ENCODE measurements around the gene MRPL32. TPM values are rescaled to one million over a fixed set of nuclear protein-coding genes. Genes with fewer than 3 reads are reported as not detected.

MRPL32 gene
- total RNA-seq, 1 experiment from 2014 or later, result 47.5 TPM

GRCh38 chr7:42986213-42986612 lies 54.0 kb downstream of the MRPL32 start (continued):
- TF ChIP-seq, protein P1, sequence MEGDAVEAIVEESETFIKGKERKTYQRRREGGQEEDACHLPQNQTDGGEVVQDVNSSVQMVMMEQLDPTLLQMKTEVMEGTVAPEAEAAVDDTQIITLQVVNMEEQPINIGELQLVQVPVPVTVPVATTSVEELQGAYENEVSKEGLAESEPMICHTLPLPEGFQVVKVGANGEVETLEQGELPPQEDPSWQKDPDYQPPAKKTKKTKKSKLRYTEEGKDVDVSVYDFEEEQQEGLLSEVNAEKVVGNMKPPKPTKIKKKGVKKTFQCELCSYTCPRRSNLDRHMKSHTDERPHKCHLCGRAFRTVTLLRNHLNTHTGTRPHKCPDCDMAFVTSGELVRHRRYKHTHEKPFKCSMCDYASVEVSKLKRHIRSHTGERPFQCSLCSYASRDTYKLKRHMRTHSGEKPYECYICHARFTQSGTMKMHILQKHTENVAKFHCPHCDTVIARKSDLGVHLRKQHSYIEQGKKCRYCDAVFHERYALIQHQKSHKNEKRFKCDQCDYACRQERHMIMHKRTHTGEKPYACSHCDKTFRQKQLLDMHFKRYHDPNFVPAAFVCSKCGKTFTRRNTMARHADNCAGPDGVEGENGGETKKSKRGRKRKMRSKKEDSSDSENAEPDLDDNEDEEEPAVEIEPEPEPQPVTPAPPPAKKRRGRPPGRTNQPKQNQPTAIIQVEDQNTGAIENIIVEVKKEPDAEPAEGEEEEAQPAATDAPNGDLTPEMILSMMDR (IDR thresholded peaks at IDR 0.05 in 2 of 3, conservative IDR thresholded peaks at IDR 0.05 in 1 of 3; ENCODE audit: borderline replicate concordance in 1 of 3, insufficient read depth in 1 of 3, low read depth in 2 of 3, low read length in 2 of 3), result no peak
- TF ChIP-seq EGR1 (IDR thresholded peaks at IDR 0.05; ENCODE audit: low read depth) (no peak), EZH2phosphoT487 (IDR thresholded peaks at IDR 0.05; ENCODE audit: borderline replicate concordance) (no peak)

DNA sequence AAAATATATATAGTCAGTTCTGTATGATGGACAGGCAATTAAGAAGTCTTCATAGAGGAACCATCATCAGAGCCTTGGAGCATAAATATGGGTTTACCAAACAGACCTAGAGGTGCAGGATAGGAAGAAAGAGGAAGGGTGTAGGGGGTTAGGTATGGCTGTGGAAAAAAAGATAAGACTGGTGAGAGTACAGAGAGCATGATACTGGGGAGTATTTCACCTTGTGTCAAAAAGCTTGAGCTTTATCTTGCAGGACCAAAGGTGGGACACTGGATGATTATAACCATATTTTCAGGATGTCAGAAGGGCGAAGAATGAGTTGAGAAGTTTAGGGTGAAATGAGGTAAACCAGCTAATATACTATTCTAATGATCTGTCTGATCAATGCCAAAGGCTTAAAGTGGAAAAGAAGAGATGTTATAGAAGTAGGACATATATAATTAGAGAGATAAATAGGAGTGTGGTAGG lies 54.6 kb downstream of the MRPL32 start:
- Histone ChIP-seq H3K4me2 (ENCODE audit: low read length) (no peak overlapping the region), H3K9me2 (ENCODE audit: insufficient read depth) (no peaks in the 10 kb centered on the region), H3K79me2 (ENCODE audit: insufficient read depth, low read length) (no peaks in the 10 kb centered on the region), H3K27ac (ENCODE audit: low read depth, low read length) (no peak overlapping the region), H2AFZ (ENCODE audit: low read depth, low read length, poor library complexity, severe bottlenecking) (no peak overlapping the region), H3K36me3 (ENCODE audit: control insufficient read depth in 1 of 2, insufficient read depth in 2 of 2, low read length in 2 of 2) (no peaks in the 10 kb centered on the region), H3K4me1 (ENCODE audit: control insufficient read depth in 1 of 2, insufficient read depth in 2 of 2, low read length in 2 of 2) (no peaks in the 10 kb centered on the region), H3K9me3 (ENCODE audit: control insufficient read depth in 1 of 2, insufficient read depth in 1 of 2, low read depth in 1 of 2, low read length in 2 of 2) (peaks cover 0 to 5% of the 10 kb centered on the region in 2 experiments; a peak in 1 of 4 replicates), H3K27me3 (ENCODE audit: insufficient read depth, low read length) (no peaks in the 10 kb centered on the region), H4K20me1 (ENCODE audit: insufficient read depth) (no peaks in the 10 kb centered on the region), H3K9ac (ENCODE audit: low read length) (no peak overlapping the region), H3K4me3 (replicated peaks in 1 of 2; ENCODE audit: low read depth in 1 of 2, low read length in 2 of 2) (no peak overlapping the region)
- ATAC-seq (no peak), DNase-seq (ENCODE audit: low read depth, low spot score) (no peak)
- ChIA-PET RAD21 (ENCODE audit: low non-redundant PET in 1 of 2, low total read pairs in 2 of 2, uncharacterized antibody in 2 of 2, unreplicated experiment in 2 of 2) (no interaction called here), CTCF (no interaction called here), POLR2A (no interaction called here)
- intact Hi-C loops (cut with micrococcal nuclease), result no loop called here
- TF ChIP-seq YY1 (IDR thresholded peaks at IDR 0.05; ENCODE audit: extremely low read depth, insufficient replicate concordance, low read depth, low read length) (no peak), SIN3A (IDR thresholded peaks at IDR 0.05; ENCODE audit: low read depth) (no peak), FOSL1 (IDR thresholded peaks at IDR 0.05; ENCODE audit: low read depth) (no peak), EZH2phosphoT487 (IDR thresholded peaks at IDR 0.05; ENCODE audit: borderline replicate concordance) (no peak), SRF (IDR thresholded peaks at IDR 0.05; ENCODE audit: low read depth) (no peak), ZFX (IDR thresholded peaks at IDR 0.05) (no peak), SP1 (IDR thresholded peaks at IDR 0.05; ENCODE audit: low read depth) (no peak), ATF3 (IDR thresholded peaks at IDR 0.05) (no peak)
- TF ChIP-seq, protein P2, sequence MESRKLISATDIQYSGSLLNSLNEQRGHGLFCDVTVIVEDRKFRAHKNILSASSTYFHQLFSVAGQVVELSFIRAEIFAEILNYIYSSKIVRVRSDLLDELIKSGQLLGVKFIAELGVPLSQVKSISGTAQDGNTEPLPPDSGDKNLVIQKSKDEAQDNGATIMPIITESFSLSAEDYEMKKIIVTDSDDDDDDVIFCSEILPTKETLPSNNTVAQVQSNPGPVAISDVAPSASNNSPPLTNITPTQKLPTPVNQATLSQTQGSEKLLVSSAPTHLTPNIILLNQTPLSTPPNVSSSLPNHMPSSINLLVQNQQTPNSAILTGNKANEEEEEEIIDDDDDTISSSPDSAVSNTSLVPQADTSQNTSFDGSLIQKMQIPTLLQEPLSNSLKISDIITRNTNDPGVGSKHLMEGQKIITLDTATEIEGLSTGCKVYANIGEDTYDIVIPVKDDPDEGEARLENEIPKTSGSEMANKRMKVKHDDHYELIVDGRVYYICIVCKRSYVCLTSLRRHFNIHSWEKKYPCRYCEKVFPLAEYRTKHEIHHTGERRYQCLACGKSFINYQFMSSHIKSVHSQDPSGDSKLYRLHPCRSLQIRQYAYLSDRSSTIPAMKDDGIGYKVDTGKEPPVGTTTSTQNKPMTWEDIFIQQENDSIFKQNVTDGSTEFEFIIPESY (IDR thresholded peaks at IDR 0.05; ENCODE audit: extremely low read depth, insufficient replicate concordance, low read length), result no peak
- TF ChIP-seq, protein P3, sequence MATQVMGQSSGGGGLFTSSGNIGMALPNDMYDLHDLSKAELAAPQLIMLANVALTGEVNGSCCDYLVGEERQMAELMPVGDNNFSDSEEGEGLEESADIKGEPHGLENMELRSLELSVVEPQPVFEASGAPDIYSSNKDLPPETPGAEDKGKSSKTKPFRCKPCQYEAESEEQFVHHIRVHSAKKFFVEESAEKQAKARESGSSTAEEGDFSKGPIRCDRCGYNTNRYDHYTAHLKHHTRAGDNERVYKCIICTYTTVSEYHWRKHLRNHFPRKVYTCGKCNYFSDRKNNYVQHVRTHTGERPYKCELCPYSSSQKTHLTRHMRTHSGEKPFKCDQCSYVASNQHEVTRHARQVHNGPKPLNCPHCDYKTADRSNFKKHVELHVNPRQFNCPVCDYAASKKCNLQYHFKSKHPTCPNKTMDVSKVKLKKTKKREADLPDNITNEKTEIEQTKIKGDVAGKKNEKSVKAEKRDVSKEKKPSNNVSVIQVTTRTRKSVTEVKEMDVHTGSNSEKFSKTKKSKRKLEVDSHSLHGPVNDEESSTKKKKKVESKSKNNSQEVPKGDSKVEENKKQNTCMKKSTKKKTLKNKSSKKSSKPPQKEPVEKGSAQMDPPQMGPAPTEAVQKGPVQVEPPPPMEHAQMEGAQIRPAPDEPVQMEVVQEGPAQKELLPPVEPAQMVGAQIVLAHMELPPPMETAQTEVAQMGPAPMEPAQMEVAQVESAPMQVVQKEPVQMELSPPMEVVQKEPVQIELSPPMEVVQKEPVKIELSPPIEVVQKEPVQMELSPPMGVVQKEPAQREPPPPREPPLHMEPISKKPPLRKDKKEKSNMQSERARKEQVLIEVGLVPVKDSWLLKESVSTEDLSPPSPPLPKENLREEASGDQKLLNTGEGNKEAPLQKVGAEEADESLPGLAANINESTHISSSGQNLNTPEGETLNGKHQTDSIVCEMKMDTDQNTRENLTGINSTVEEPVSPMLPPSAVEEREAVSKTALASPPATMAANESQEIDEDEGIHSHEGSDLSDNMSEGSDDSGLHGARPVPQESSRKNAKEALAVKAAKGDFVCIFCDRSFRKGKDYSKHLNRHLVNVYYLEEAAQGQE (IDR thresholded peaks at IDR 0.05; ENCODE audit: low read depth), result no peak
- no TSS peak for BruUV-seq (replicated peaks)

All from HCT116 (cell line).